HUES6 (cell line): ENCODE data around the gene CNTN5.

Experiments
- H3K27ac ChIP-seq: 2 replicates; pipeline ENCODE4 v1.7.0; 2013; ENCODE audit warnings: low read depth, mild to moderate bottlenecking, low read length, inconsistent platforms
- H3K27me3 ChIP-seq: 2 replicates; pipeline ENCODE4 v1.6.1; 2013; ENCODE audit warnings: low read length; ENCODE audit not compliant: control insufficient read depth, insufficient read depth
- H3K36me3 ChIP-seq: 2 replicates; pipeline ENCODE4 v1.6.1; 2013; ENCODE audit warnings: low read length; ENCODE audit not compliant: control insufficient read depth, insufficient read depth
- H3K4me1 ChIP-seq: 2 replicates; pipeline ENCODE4 v1.6.1; 2013; ENCODE audit warnings: low read length; ENCODE audit not compliant: control insufficient read depth, insufficient read depth
- H3K4me3 ChIP-seq: 2 replicates; pipeline ENCODE4 v1.5.1; 2013; ENCODE audit warnings: low read depth, low read length
- H3K9ac ChIP-seq: one replicate; pipeline ENCODE4 v1.6.1; 2013; ENCODE audit warnings: mild to moderate bottlenecking, low read length
- H3K9me3 ChIP-seq: 2 replicates; pipeline ENCODE4 v1.6.1; 2013; ENCODE audit warnings: low read depth, low read length; ENCODE audit not compliant: control insufficient read depth, insufficient read depth

CNTN5 gene

DNA sequence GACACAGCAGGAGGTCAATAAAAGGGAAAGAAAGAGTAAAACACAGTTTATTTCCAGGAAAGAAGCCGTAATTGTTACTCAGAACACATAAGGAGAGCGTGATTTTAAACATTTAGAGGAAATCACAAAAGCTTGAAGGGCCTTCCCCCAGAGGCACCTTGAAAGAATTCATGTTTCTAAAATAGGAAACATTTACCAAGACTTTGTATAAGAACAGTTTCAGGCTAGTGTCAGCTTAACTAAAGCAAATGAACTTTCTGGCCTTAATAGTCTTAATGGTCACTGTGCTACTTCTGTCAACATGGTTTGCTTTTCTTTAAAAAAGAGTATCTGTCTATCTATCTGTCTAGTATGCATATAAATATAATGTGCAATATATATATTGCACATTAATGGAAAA is 208.8 kb downstream of the CNTN5 start:
- Histone ChIP-seq H3K9me3 (no peaks in the 10 kb centered on the region), H3K4me3 (no peak overlapping the region), H3K27me3 (no peaks in the 10 kb centered on the region), H3K9ac (no peak overlapping the region), H3K36me3 (no peaks in the 10 kb centered on the region), H3K4me1 (no peaks in the 10 kb centered on the region), H3K27ac (no peak overlapping the region)

DNA sequence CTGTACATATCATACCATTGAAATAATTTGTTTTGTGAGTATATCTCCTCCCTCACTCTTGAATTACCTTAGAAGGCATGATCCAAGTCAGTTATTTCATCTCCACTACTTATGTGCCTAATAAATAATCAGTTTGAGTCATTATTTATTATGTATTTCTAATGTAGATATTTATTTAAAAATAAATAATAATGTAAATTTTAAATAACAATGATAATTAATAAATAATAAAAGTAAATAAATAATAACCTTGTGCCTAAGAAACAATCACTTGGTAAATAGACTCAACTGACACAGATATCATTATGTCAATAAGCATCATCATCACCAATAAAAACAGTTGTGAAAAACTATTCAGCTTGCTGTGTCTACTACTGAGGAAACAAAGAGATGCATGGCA is 213.8 kb downstream of the CNTN5 start:
- Histone ChIP-seq H3K4me1 (no peaks in the 10 kb centered on the region), H3K36me3 (no peaks in the 10 kb centered on the region), H3K9ac (no peak overlapping the region), H3K4me3 (no peak overlapping the region), H3K27me3 (no peaks in the 10 kb centered on the region), H3K9me3 (no peaks in the 10 kb centered on the region), H3K27ac (no peak overlapping the region)

- H3K27me3 ChIP-seq: no peaks in the 10 kb centered on the region
- H3K4me3 ChIP-seq: no peak overlapping the region
- H3K9ac ChIP-seq: no peak overlapping the region
- H3K36me3 ChIP-seq: no peaks in the 10 kb centered on the region
- no peaks in the 10 kb centered on the region for H3K9me3 ChIP-seq
- H3K27ac ChIP-seq: no peak overlapping the region
- H3K4me1 ChIP-seq: no peaks in the 10 kb centered on the region
These were observed 217.7 kb downstream of the CNTN5 start for GRCh38 chr11:99238401-99238800.

- Histone ChIP-seq H3K27ac (no peak overlapping the region), H3K4me1 (no peaks in the 10 kb centered on the region), H3K36me3 (no peaks in the 10 kb centered on the region), H3K9ac (no peak overlapping the region), H3K4me3 (no peak overlapping the region), H3K27me3 (no peaks in the 10 kb centered on the region), H3K9me3 (no peaks in the 10 kb centered on the region)
These were observed 219.7 kb downstream of the CNTN5 start for GRCh38 chr11:99240192-99241030.

DNA sequence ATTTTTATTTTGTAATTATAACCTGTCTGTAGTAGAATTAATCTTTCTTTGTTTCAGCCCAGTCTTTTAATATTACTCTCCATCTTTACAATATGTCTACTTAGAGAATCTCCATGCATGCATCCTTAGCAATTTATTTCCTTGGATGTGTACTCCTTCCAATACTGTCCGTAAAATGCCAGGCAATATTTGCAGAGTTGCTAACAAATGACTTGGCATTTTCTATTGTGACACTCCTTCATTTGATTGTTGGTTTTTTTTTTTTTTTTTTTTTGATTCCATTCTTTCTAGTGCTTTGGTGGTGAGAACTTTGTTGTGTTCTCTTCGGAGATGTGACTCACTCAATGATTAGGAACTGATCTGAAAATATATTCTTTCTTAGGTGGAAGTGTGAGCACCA is 220.3 kb downstream of the CNTN5 start:
- Histone ChIP-seq H3K4me3 (no peak overlapping the region), H3K27ac (no peak overlapping the region), H3K9ac (no peak overlapping the region), H3K9me3 (no peaks in the 10 kb centered on the region), H3K36me3 (no peaks in the 10 kb centered on the region), H3K27me3 (no peaks in the 10 kb centered on the region), H3K4me1 (no peaks in the 10 kb centered on the region)

DNA sequence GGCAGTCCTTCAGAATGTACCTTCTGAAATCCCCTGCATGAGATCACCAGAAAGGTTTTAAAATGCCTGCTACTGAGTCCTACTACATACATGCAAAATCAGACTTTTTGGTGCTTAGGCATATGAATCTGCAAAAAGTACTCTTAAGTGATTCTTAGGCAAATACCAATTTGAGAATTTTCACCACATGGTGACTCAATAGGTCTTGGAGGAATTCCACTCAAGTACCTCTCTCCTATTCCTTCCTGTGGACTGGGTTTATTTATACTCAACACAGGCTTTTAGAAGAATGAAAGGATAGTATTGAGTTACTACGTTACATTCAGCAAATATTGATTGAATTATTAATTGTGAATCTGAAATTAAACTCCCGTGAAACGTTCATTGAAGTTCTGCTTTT is 223.9 kb downstream of the CNTN5 start:
- Histone ChIP-seq H3K27ac (no peak overlapping the region), H3K4me1 (no peaks in the 10 kb centered on the region), H3K9ac (no peak overlapping the region), H3K4me3 (no peak overlapping the region), H3K27me3 (no peaks in the 10 kb centered on the region), H3K9me3 (no peaks in the 10 kb centered on the region), H3K36me3 (no peaks in the 10 kb centered on the region)

GRCh38 chr11:99246199-99246598 is 225.4 kb downstream of the CNTN5 start:
- Histone ChIP-seq H3K4me3 (no peak overlapping the region), H3K4me1 (no peaks in the 10 kb centered on the region), H3K27ac (no peak overlapping the region), H3K36me3 (no peaks in the 10 kb centered on the region), H3K27me3 (no peaks in the 10 kb centered on the region), H3K9me3 (no peaks in the 10 kb centered on the region), H3K9ac (no peak overlapping the region)

GRCh38 chr11:99256614-99257013 is 235.9 kb downstream of the CNTN5 start:
- no peak overlapping the region for H3K27ac ChIP-seq

DNA sequence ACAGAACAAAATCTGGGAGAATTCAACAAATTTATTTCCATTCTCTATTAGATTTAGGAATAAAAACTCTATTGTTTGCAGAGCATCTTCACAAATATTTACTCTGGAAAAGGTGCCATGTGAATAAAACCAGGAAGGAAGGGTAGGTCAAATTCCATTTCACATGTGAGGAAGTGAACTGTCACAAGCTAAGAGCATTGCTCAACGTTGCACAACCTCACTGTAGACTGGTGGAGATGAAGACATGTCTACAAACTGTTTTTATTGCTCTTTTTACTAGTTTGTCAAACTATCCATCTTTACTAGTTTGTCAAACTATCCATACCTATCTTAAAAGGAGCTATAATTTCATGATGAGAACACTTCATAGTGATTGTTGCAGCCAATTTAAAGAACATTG is 236.4 kb downstream of the CNTN5 start:
- Histone ChIP-seq H3K27ac (no peak overlapping the region), H3K36me3 (no peaks in the 10 kb centered on the region), H3K9me3 (no peaks in the 10 kb centered on the region)

More at GRCh38 chr11:99256614-99257013, 235.9 kb downstream of the CNTN5 start:
- Histone ChIP-seq H3K9ac (no peak overlapping the region), H3K4me3 (no peak overlapping the region), H3K27me3 (no peaks in the 10 kb centered on the region), H3K9me3 (no peaks in the 10 kb centered on the region), H3K36me3 (no peaks in the 10 kb centered on the region), H3K4me1 (no peaks in the 10 kb centered on the region)

DNA sequence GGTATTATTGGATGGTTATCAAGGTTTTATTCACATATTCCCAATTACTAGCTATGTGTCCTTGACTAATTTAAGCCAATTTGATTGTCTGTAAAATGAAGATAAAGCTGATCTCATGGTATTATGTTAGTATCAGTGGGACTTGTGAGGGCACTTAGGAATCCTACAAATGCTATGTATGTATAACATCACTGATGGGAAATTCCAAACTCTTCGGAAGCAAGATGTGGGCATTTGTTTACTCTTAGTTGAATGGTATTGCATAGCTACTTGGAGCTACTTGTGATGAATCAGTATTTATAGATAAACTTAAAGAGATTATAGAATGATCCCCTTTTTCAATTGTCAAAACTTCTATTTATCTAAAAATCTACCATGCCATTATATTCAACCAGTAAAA is 239.9 kb downstream of the CNTN5 start:
- Histone ChIP-seq H3K27me3 (no peaks in the 10 kb centered on the region), H3K9ac (no peak overlapping the region), H3K36me3 (no peaks in the 10 kb centered on the region), H3K4me3 (no peak overlapping the region), H3K9me3 (no peaks in the 10 kb centered on the region), H3K27ac (no peak overlapping the region; the same call in 1 of the 2 replicates), H3K4me1 (no peaks in the 10 kb centered on the region)

More for the DNA sequence above, 236.4 kb downstream of the CNTN5 start:
- Histone ChIP-seq H3K4me1 (no peaks in the 10 kb centered on the region), H3K27me3 (no peaks in the 10 kb centered on the region), H3K4me3 (no peak overlapping the region), H3K9ac (no peak overlapping the region)

DNA sequence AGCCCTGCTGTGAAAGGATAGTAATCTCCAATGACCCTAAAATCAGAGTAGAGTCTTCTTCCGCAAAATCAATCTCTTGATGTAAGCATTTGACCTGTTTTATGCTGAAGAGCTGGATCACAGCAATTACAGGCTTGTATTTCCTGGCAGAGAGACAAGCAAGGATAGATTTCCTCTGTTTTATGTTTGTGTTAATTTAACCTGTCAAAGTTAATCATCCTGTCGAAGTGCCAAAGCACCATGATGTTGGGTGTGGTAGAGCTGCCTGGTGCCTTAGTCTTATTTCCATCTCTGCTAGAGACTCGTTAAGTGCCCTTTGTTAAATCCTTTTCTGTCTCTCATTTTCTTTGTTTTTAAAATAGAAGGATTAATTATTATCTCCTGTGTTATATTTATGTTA is 248.1 kb downstream of the CNTN5 start:
- Histone ChIP-seq H3K9ac (no peak overlapping the region), H3K27me3 (no peaks in the 10 kb centered on the region), H3K9me3 (no peaks in the 10 kb centered on the region), H3K27ac (no peak overlapping the region), H3K36me3 (no peaks in the 10 kb centered on the region), H3K4me1 (peaks cover 13% of the 10 kb centered on the region), H3K4me3 (no peak overlapping the region)
